Measurements from ENCODE around the gene DTNBP1. TPM values are rescaled to one million over a fixed set of nuclear protein-coding genes. Genes with fewer than 3 reads are reported as not detected.

DTNBP1 gene
- total RNA-seq, 1 experiment from 2014 or later, result 28.2 TPM

DNA sequence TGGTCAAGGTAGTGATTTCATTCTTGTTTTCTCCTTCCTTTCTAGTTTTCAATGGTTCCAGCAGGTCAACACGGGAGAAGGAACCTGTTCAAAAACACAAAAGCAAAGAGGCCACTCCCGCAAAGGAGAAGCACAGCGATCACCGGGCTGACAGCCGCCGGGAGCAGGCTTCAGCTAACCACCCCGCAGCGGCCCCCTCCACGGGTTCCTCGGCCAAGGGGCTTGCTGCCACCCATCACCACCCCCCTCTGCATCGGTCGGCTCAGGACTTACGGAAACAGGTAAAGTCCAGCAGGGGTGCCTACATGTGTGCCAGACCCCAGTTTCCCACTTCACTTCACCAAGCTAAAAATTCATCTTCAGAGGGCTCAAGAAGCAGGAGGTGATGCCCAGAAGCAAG is 175.6 kb downstream of the DTNBP1 start:
- no TSS peak for BruUV-seq (replicated peaks)

DNA sequence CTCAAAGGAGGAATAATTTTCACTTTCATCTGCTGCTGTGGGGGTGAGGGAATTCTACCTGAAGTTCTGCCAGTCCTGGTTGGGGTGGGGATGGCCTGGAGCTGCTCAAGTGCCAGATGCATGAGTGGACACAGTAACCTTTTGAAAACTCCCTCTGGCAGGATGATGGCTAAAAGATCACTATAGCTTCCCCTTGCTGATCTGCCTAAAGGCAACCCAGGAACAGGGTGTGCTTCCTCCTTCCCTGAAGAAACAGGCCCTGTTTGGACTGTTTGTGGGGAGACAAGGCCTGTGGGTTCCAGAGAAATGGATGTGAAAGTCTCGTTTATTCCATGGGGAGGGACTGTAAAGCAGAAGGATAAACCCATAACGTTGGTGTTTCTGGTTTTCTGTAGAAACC is 176.9 kb downstream of the DTNBP1 start:
- intact Hi-C loops (cut with micrococcal nuclease; ENCODE audit: unreplicated experiment), result no loop called here
- no peak for DNase-seq (ENCODE audit: low spot score)
- H3K4me1 ChIP-seq (ENCODE audit: insufficient read depth, low read length, poor library complexity, severe bottlenecking), result peaks cover 51% of the 10 kb centered on the region
- CTCF ChIA-PET, result no interaction called here
- TF ChIP-seq EZH2 (IDR thresholded peaks at IDR 0.05; ENCODE audit: borderline replicate concordance, low read depth, low read length, poor library complexity, severe bottlenecking), result no peak
- TF ChIP-seq, protein P1, sequence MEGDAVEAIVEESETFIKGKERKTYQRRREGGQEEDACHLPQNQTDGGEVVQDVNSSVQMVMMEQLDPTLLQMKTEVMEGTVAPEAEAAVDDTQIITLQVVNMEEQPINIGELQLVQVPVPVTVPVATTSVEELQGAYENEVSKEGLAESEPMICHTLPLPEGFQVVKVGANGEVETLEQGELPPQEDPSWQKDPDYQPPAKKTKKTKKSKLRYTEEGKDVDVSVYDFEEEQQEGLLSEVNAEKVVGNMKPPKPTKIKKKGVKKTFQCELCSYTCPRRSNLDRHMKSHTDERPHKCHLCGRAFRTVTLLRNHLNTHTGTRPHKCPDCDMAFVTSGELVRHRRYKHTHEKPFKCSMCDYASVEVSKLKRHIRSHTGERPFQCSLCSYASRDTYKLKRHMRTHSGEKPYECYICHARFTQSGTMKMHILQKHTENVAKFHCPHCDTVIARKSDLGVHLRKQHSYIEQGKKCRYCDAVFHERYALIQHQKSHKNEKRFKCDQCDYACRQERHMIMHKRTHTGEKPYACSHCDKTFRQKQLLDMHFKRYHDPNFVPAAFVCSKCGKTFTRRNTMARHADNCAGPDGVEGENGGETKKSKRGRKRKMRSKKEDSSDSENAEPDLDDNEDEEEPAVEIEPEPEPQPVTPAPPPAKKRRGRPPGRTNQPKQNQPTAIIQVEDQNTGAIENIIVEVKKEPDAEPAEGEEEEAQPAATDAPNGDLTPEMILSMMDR (conservative IDR thresholded peaks at IDR 0.05; ENCODE audit: low read depth, low read length), result no peak
- POLR2A ChIA-PET (ENCODE audit: low non-redundant PET), result no interaction called here
- no peaks in the 10 kb centered on the region for H3K9me3 ChIP-seq (ENCODE audit: low read depth, low read length, poor library complexity, severe bottlenecking)
- no peaks in the 10 kb centered on the region for H3K27me3 ChIP-seq (replicated peaks; ENCODE audit: insufficient read depth, low read depth, low read length, poor library complexity)
- H3K4me3 ChIP-seq (ENCODE audit: low read depth, low read length, poor library complexity, severe bottlenecking), result no peak overlapping the region
- H3K27ac ChIP-seq (ENCODE audit: low read depth, low read length, poor library complexity, severe bottlenecking), result no peak overlapping the region
- peaks cover 19% of the 10 kb centered on the region for H3K36me3 ChIP-seq (ENCODE audit: insufficient read depth, low read length, poor library complexity, severe bottlenecking)
- BruUV-seq (replicated peaks), result no TSS peak

More for the DNA sequence above, 175.6 kb downstream of the DTNBP1 start:
- TF ChIP-seq EZH2 (IDR thresholded peaks at IDR 0.05; ENCODE audit: borderline replicate concordance, low read depth, low read length, poor library complexity, severe bottlenecking), result no peak
- TF ChIP-seq, protein P1 (conservative IDR thresholded peaks at IDR 0.05; ENCODE audit: low read depth, low read length), result no peak
- no peak for DNase-seq (ENCODE audit: low spot score)
- H3K27ac ChIP-seq (ENCODE audit: low read depth, low read length, poor library complexity, severe bottlenecking), result no peak overlapping the region
- no peaks in the 10 kb centered on the region for H3K9me3 ChIP-seq (ENCODE audit: low read depth, low read length, poor library complexity, severe bottlenecking)
- H3K4me1 ChIP-seq (ENCODE audit: insufficient read depth, low read length, poor library complexity, severe bottlenecking), result peaks cover 55% of the 10 kb centered on the region
- CTCF ChIA-PET, result no interaction called here
- H3K27me3 ChIP-seq (replicated peaks; ENCODE audit: insufficient read depth, low read depth, low read length, poor library complexity), result no peaks in the 10 kb centered on the region
- H3K36me3 ChIP-seq (ENCODE audit: insufficient read depth, low read length, poor library complexity, severe bottlenecking), result peaks cover 19% of the 10 kb centered on the region
- intact Hi-C loops (cut with micrococcal nuclease; ENCODE audit: unreplicated experiment), result no loop called here
- POLR2A ChIA-PET (ENCODE audit: low non-redundant PET), result no interaction called here
- H3K4me3 ChIP-seq (ENCODE audit: low read depth, low read length, poor library complexity, severe bottlenecking), result no peak overlapping the region

DNA sequence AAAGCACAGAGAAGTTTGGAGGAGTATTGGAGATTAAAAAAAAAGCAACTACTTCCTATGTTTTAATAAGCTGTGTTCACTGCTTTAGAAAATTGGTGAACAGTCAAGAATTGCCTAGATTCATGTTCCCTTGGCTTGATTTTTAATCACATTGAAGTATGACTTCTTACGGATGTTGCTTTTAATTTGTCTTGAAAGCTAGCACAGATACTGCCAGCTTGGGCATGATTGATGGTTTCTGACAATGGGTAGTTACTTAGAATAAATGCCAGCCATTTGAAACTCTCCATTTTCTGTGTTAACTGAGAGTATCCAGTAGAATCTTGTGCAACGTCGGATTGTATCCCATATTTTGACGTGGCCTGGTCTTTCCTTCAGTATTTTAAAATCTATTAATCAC is 178.0 kb downstream of the DTNBP1 start:
- H3K4me1 ChIP-seq (ENCODE audit: insufficient read depth, low read length, poor library complexity, severe bottlenecking), result peaks cover 55% of the 10 kb centered on the region
- BruUV-seq (replicated peaks), result no TSS peak
- no peak overlapping the region for H3K27ac ChIP-seq (ENCODE audit: low read depth, low read length, poor library complexity, severe bottlenecking)
- H3K9me3 ChIP-seq (ENCODE audit: low read depth, low read length, poor library complexity, severe bottlenecking), result no peaks in the 10 kb centered on the region
- H3K27me3 ChIP-seq (replicated peaks; ENCODE audit: insufficient read depth, low read depth, low read length, poor library complexity), result no peaks in the 10 kb centered on the region
- POLR2A ChIA-PET (ENCODE audit: low non-redundant PET), result no interaction called here
- H3K4me3 ChIP-seq (ENCODE audit: low read depth, low read length, poor library complexity, severe bottlenecking), result no peak overlapping the region
- intact Hi-C loops (cut with micrococcal nuclease; ENCODE audit: unreplicated experiment), result no loop called here
- no peak for TF ChIP-seq EZH2 (IDR thresholded peaks at IDR 0.05; ENCODE audit: borderline replicate concordance, low read depth, low read length, poor library complexity, severe bottlenecking)
- CTCF ChIA-PET, result no interaction called here
- H3K36me3 ChIP-seq (ENCODE audit: insufficient read depth, low read length, poor library complexity, severe bottlenecking), result peaks cover 19% of the 10 kb centered on the region
- peak; percentile 79 for DNase-seq (ENCODE audit: low spot score)

DNA sequence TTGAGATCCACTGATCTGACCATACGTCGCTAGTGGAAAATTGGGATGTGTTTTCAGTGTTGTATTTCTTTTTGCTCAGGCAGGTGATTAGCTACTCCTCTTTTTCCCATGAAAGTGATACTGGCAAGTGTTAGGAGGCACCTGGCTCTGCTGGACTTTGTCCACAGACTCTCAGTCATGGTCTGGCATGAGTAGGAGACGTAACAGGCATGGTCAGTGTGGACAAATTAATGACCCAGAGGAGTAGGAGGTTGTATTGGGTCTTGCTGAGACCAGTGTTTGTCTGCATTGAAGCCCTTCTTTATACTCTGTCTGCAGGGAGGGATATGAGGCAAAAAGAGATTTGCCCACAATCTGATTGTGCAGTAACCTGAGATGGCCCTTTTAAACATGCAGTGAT is 178.7 kb downstream of the DTNBP1 start:
- peaks cover 19% of the 10 kb centered on the region for H3K36me3 ChIP-seq (ENCODE audit: insufficient read depth, low read length, poor library complexity, severe bottlenecking)
- BruUV-seq (replicated peaks), result no TSS peak
- DNase-seq (ENCODE audit: low spot score), result no peak
- H3K27me3 ChIP-seq (replicated peaks; ENCODE audit: insufficient read depth, low read depth, low read length, poor library complexity), result no peaks in the 10 kb centered on the region
- intact Hi-C loops (cut with micrococcal nuclease; ENCODE audit: unreplicated experiment), result no loop called here
- TF ChIP-seq EZH2 (IDR thresholded peaks at IDR 0.05; ENCODE audit: borderline replicate concordance, low read depth, low read length, poor library complexity, severe bottlenecking), result no peak
- TF ChIP-seq, protein P1 (conservative IDR thresholded peaks at IDR 0.05; ENCODE audit: low read depth, low read length), result no peak
- H3K4me3 ChIP-seq (ENCODE audit: low read depth, low read length, poor library complexity, severe bottlenecking), result no peak overlapping the region
- ChIA-PET CTCF (no interaction called here), POLR2A (ENCODE audit: low non-redundant PET) (no interaction called here)
- H3K4me1 ChIP-seq (ENCODE audit: insufficient read depth, low read length, poor library complexity, severe bottlenecking), result peaks cover 60% of the 10 kb centered on the region
- H3K27ac ChIP-seq (ENCODE audit: low read depth, low read length, poor library complexity, severe bottlenecking), result no peak overlapping the region
- no peaks in the 10 kb centered on the region for H3K9me3 ChIP-seq (ENCODE audit: low read depth, low read length, poor library complexity, severe bottlenecking)

All from A673 (cell line).